GM23338 (cell line): Measurements from ENCODE around the gene CRACDL. TPM values are rescaled to one million over a fixed set of nuclear protein-coding genes. Genes with fewer than 3 reads are reported as not detected.

Source experiments
- ATAC-seq: fragments of 200-7000 bp; cut with Tn5 transposase; 3 replicates; pipeline ENCODE4 v1.9.1; 2020
- DNase-seq: peaks from one replicate; pipeline ENCODE4 v3.0.0-alpha.2; 2015; ENCODE audit warnings: low spot score
- H2AFZ ChIP-seq: fragments of 200-600 bp; sonication (generic); 2 replicates; pipeline ENCODE4 v1.8.0; 2016; ENCODE audit warnings: antibody characterized with exemption, mild to moderate bottlenecking, moderate library complexity
- H3F3A ChIP-seq: fragments of 200-600 bp; sonication (generic); replicated peaks from 2 replicates; pipeline ENCODE4 v1.8.0; 2017; ENCODE audit warnings: antibody characterized with exemption, mixed run types, low read depth
- H3K27ac ChIP-seq: fragments of 200-600 bp; sonication (generic); 2 replicates; pipeline ENCODE4 v1.6.1; 2016; ENCODE audit warnings: low read depth
- H3K27me3 ChIP-seq: fragments of 200-600 bp; sonication (generic); 2 replicates; pipeline ENCODE4 v1.8.0; 2016; ENCODE audit warnings: mild to moderate bottlenecking, mixed run types, moderate library complexity; ENCODE audit not compliant: insufficient read depth
- H3K36me3 ChIP-seq: fragments of 200-600 bp; sonication (generic); 2 replicates; pipeline ENCODE4 v1.8.0; 2016; ENCODE audit warnings: mild to moderate bottlenecking; ENCODE audit not compliant: insufficient read depth
- H3K4me1 ChIP-seq: fragments of 200-600 bp; sonication (generic); 2 replicates; pipeline ENCODE4 v1.8.0; 2016; ENCODE audit warnings: mild to moderate bottlenecking, moderate library complexity; ENCODE audit not compliant: insufficient read depth
- H3K4me2 ChIP-seq: fragments of 200-600 bp; sonication (generic); 2 replicates; pipeline ENCODE4 v1.7.1; 2017; ENCODE audit warnings: mixed run types
- H3K4me3 ChIP-seq: fragments of 200-600 bp; sonication (generic); 2 replicates; pipeline ENCODE4 v1.6.1; 2016; ENCODE audit warnings: mixed run types
- H3K79me2 ChIP-seq: fragments of 200-600 bp; sonication (generic); replicated peaks from 2 replicates; pipeline ENCODE4 v1.8.0; 2017; ENCODE audit warnings: mild to moderate bottlenecking; ENCODE audit not compliant: insufficient read depth
- H3K9me2 ChIP-seq: fragments of 200-600 bp; sonication (generic); 2 replicates; pipeline ENCODE4 v1.8.0; 2017; ENCODE audit not compliant: insufficient read depth
- H4K20me1 ChIP-seq: fragments of 200-600 bp; sonication (generic); replicated peaks from 2 replicates; pipeline ENCODE4 v1.8.0; 2017; ENCODE audit warnings: mild to moderate bottlenecking; ENCODE audit not compliant: insufficient read depth
- H3K27ac Mint-ChIP-seq: 2 replicates; pipeline ENCODE4 v1.8.0; 2020; ENCODE audit warnings: inconsistent platforms, mild to moderate bottlenecking, moderate library complexity, mixed read lengths
- H3K27me3 Mint-ChIP-seq: 3 replicates; pipeline ENCODE4 v1.8.0; 2022; ENCODE audit warnings: low read depth, mild to moderate bottlenecking, moderate library complexity, mixed read lengths, inconsistent platforms; ENCODE audit not compliant: insufficient read depth, poor library complexity
- H3K36me3 Mint-ChIP-seq: 3 replicates; pipeline ENCODE4 v1.8.0; 2021; ENCODE audit warnings: low read depth, mild to moderate bottlenecking, inconsistent platforms, moderate library complexity, mixed read lengths
- H3K4me1 Mint-ChIP-seq: 3 replicates; pipeline ENCODE4 v1.8.0; 2020; ENCODE audit warnings: mild to moderate bottlenecking, inconsistent platforms, mixed read lengths
- H3K4me3 Mint-ChIP-seq: 3 replicates; pipeline ENCODE4 v1.8.0; 2021; ENCODE audit warnings: moderate library complexity, mild to moderate bottlenecking, inconsistent platforms, mixed read lengths
- H3K9me3 Mint-ChIP-seq: 3 replicates; pipeline ENCODE4 v1.8.0; 2020; ENCODE audit warnings: moderate library complexity, mild to moderate bottlenecking, inconsistent platforms, mixed read lengths
- CREB1 ChIP-seq: fragments of 250-450 bp; sonication (Bioruptor Pico); IDR thresholded peaks from 2 replicates; pipeline ENCODE4 v1.5.0; 2020; ENCODE audit warnings: low read depth, mild to moderate bottlenecking, moderate library complexity
- EZH2phosphoT487 ChIP-seq: fragments of 200-600 bp; sonication (generic); IDR thresholded peaks from one replicate; pipeline ENCODE4 v1.8.1; 2018; ENCODE audit warnings: antibody characterized with exemption; ENCODE audit not compliant: unreplicated experiment
- JUNB ChIP-seq: IDR thresholded peaks from one replicate; pipeline ENCODE4 v1.6.1; 2016; ENCODE audit warnings: antibody characterized with exemption; ENCODE audit not compliant: unreplicated experiment
- NANOG ChIP-seq: IDR thresholded peaks from 2 replicates; pipeline ENCODE4 v1.6.1; 2016; ENCODE audit warnings: antibody characterized with exemption, borderline replicate concordance
- POLR2AphosphoS5 ChIP-seq: IDR thresholded peaks from 2 replicates; pipeline ENCODE4 v1.6.1; 2016; ENCODE audit warnings: antibody characterized with exemption, low read depth
- STAT1 ChIP-seq: IDR thresholded peaks from one replicate; pipeline ENCODE4 v1.6.1; 2016; ENCODE audit warnings: antibody characterized with exemption; ENCODE audit not compliant: unreplicated experiment
- ZNF114 ChIP-seq: fragments of 250-450 bp; sonication (Bioruptor Pico); IDR thresholded peaks from 2 replicates; pipeline ENCODE4 v1.5.0; 2020; ENCODE audit warnings: mild to moderate bottlenecking, moderate library complexity
- ZNF331 ChIP-seq: fragments of 250-450 bp; sonication (Bioruptor Pico); IDR thresholded peaks from 2 replicates; pipeline ENCODE4 v1.5.0; 2020; ENCODE audit warnings: low read depth, mild to moderate bottlenecking, moderate library complexity
- polyA plus RNA-seq: library from polyadenylated mRNA; unstranded; fragments of >200 nt; fragmentation: Nextera tagmentation; extraction: Ambion mirVana; gene quantifications from 2 replicates; pipeline ENCODE4 v1.2.1, GENCODE V29; 2016
- total RNA-seq: library from RNA; depleted of rRNA; stranded (reverse); fragments of >200 nt; shearing (Covaris generic); gene quantifications from 2 replicates; pipeline ENCODE4 v1.2.3, GENCODE V29; 2014
- TF ChIP-seq, protein P1 (sequence below): fragments of 250-450 bp; sonication (Bioruptor Pico); IDR thresholded peaks from 2 replicates; pipeline ENCODE4 v1.5.0; 2020; ENCODE audit warnings: mild to moderate bottlenecking, moderate library complexity
- TF ChIP-seq, protein P2 (sequence below), 2 experiments: fragments of 200-600 bp in 1 of 2; sonication (generic) in 1 of 2; conservative IDR thresholded peaks; 2 replicates each; pipeline versions ENCODE4 v1.5.1 to v1.6.1; 2016 to 2017; ENCODE audit warnings: antibody characterized with exemption in 2 of 2, low read depth in 2 of 2, mild to moderate bottlenecking in 2 of 2, moderate library complexity in 1 of 2
- TF ChIP-seq, protein P3 (sequence below): IDR thresholded peaks from 2 replicates; pipeline ENCODE4 v1.6.1; 2016; ENCODE audit warnings: antibody characterized with exemption

CRACDL gene
- total and polyA plus RNA-seq, 2 experiments from 2014 or later = 0.14 to 0.16 TPM

DNA sequence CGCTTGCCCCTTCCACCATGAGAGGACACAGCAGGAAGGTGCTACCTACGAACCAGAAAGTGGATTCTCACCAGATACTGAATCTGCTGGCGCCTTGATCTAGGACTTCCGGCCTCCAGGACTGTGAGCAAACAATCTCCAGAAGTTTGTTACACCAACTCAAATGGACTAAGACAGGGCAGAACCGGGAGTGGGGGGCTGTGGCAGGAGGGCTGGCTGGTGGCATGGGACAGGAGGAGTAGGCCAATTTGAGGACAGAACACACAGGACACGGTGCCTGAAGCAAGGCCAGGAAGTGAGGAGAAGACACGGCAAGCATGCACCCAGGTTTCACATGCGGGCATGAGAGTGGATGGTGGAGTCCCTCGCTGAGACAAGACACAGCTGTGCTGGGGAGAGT is 40.1 kb downstream of the CRACDL start:
- 0 out of 2 replicates have a peak, but pooled peaks cover 2% of the 10 kb centered on the region for H3K9me2 ChIP-seq
- Mint-ChIP-seq H3K36me3 (no peaks in the 10 kb centered on the region), H3K4me1 (peaks cover 5% of the 10 kb centered on the region; the same call in 2 of the 3 replicates), H3K9me3 (peaks cover 3% of the 10 kb centered on the region), H3K4me3 (no peak overlapping the region), H3K27ac (no peak overlapping the region), H3K27me3 (peaks cover 5% of the 10 kb centered on the region)
- H3K36me3 ChIP-seq = no peaks in the 10 kb centered on the region
- TF ChIP-seq, protein P1, sequence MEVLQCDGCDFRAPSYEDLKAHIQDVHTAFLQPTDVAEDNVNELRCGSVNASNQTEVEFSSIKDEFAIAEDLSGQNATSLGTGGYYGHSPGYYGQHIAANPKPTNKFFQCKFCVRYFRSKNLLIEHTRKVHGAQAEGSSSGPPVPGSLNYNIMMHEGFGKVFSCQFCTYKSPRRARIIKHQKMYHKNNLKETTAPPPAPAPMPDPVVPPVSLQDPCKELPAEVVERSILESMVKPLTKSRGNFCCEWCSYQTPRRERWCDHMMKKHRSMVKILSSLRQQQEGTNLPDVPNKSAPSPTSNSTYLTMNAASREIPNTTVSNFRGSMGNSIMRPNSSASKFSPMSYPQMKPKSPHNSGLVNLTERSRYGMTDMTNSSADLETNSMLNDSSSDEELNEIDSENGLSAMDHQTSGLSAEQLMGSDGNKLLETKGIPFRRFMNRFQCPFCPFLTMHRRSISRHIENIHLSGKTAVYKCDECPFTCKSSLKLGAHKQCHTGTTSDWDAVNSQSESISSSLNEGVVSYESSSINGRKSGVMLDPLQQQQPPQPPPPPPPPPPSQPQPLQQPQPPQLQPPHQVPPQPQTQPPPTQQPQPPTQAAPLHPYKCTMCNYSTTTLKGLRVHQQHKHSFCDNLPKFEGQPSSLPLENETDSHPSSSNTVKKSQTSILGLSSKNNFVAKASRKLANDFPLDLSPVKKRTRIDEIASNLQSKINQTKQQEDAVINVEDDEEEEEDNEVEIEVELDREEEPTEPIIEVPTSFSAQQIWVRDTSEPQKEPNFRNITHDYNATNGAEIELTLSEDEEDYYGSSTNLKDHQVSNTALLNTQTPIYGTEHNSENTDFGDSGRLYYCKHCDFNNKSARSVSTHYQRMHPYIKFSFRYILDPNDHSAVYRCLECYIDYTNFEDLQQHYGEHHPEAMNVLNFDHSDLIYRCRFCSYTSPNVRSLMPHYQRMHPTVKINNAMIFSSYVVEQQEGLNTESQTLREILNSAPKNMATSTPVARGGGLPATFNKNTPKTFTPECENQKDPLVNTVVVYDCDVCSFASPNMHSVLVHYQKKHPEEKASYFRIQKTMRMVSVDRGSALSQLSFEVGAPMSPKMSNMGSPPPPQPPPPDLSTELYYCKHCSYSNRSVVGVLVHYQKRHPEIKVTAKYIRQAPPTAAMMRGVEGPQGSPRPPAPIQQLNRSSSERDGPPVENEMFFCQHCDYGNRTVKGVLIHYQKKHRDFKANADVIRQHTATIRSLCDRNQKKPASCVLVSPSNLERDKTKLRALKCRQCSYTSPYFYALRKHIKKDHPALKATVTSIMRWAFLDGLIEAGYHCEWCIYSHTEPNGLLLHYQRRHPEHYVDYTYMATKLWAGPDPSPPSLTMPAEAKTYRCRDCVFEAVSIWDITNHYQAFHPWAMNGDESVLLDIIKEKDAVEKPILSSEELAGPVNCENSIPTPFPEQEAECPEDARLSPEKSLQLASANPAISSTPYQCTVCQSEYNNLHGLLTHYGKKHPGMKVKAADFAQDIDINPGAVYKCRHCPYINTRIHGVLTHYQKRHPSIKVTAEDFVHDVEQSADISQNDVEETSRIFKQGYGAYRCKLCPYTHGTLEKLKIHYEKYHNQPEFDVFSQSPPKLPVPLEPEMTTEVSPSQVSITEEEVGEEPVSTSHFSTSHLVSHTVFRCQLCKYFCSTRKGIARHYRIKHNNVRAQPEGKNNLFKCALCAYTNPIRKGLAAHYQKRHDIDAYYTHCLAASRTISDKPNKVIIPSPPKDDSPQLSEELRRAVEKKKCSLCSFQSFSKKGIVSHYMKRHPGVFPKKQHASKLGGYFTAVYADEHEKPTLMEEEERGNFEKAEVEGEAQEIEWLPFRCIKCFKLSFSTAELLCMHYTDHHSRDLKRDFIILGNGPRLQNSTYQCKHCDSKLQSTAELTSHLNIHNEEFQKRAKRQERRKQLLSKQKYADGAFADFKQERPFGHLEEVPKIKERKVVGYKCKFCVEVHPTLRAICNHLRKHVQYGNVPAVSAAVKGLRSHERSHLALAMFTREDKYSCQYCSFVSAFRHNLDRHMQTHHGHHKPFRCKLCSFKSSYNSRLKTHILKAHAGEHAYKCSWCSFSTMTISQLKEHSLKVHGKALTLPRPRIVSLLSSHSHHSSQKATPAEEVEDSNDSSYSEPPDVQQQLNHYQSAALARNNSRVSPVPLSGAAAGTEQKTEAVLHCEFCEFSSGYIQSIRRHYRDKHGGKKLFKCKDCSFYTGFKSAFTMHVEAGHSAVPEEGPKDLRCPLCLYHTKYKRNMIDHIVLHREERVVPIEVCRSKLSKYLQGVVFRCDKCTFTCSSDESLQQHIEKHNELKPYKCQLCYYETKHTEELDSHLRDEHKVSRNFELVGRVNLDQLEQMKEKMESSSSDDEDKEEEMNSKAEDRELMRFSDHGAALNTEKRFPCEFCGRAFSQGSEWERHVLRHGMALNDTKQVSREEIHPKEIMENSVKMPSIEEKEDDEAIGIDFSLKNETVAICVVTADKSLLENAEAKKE (CRISPR knock-in tag) = no peak
- ATAC-seq (no peak), DNase-seq (no peak)
- no peaks in the 10 kb centered on the region for H3F3A ChIP-seq
- no peak overlapping the region for H3K4me3 ChIP-seq
- H3K79me2 ChIP-seq = no peaks in the 10 kb centered on the region
- H3K27me3 ChIP-seq = no peaks in the 10 kb centered on the region
- H3K4me1 ChIP-seq = no peaks in the 10 kb centered on the region
- no peak overlapping the region for H3K27ac ChIP-seq
- no peak overlapping the region for H2AFZ ChIP-seq
- H4K20me1 ChIP-seq = no peaks in the 10 kb centered on the region
- no peak overlapping the region for H3K4me2 ChIP-seq

DNA sequence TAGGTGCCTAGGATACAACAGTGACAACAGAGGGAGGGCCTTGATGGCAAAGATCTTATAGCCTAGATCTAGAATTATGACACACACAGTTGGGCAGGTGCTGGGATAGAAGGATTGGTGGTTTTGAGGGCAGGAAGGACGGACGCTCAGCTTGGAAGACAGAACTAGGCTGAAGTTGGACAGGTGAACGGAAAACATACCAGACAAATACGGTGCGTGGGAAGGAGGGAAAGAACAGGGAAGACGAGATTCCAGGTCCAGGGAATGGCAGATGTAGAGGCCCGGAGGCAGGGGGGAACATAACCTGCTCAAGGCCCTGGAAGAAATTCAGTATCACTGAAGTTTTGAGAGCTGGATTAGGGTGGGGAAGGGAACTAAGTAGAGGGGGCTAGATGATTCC is 40.8 kb downstream of the CRACDL start:
- Histone ChIP-seq H3K79me2 (no peaks in the 10 kb centered on the region), H3K27me3 (no peaks in the 10 kb centered on the region), H3K36me3 (no peaks in the 10 kb centered on the region), H2AFZ (no peak overlapping the region), H3K9me2 (no peaks in the 10 kb centered on the region), H3K27ac (no peak overlapping the region), H3K4me3 (no peak overlapping the region), H3K4me2 (no peak overlapping the region), H3F3A (no peaks in the 10 kb centered on the region), H3K4me1 (no peaks in the 10 kb centered on the region), H4K20me1 (no peaks in the 10 kb centered on the region)
- Mint-ChIP-seq H3K9me3 (peaks cover 5% of the 10 kb centered on the region), H3K27me3 (peaks cover 5% of the 10 kb centered on the region), H3K4me3 (no peak overlapping the region), H3K36me3 (no peaks in the 10 kb centered on the region), H3K4me1 (peaks cover 5% of the 10 kb centered on the region; the same call in 2 of the 3 replicates), H3K27ac (no peak overlapping the region)
- TF ChIP-seq NANOG (no peak), JUNB (no peak), ZNF331 (CRISPR knock-in tag) (no peak), STAT1 (no peak), EZH2phosphoT487 (no peak), ZNF114 (CRISPR knock-in tag) (no peak), CREB1 (CRISPR knock-in tag) (no peak), POLR2AphosphoS5 (no peak)
- TF ChIP-seq, protein P2, sequence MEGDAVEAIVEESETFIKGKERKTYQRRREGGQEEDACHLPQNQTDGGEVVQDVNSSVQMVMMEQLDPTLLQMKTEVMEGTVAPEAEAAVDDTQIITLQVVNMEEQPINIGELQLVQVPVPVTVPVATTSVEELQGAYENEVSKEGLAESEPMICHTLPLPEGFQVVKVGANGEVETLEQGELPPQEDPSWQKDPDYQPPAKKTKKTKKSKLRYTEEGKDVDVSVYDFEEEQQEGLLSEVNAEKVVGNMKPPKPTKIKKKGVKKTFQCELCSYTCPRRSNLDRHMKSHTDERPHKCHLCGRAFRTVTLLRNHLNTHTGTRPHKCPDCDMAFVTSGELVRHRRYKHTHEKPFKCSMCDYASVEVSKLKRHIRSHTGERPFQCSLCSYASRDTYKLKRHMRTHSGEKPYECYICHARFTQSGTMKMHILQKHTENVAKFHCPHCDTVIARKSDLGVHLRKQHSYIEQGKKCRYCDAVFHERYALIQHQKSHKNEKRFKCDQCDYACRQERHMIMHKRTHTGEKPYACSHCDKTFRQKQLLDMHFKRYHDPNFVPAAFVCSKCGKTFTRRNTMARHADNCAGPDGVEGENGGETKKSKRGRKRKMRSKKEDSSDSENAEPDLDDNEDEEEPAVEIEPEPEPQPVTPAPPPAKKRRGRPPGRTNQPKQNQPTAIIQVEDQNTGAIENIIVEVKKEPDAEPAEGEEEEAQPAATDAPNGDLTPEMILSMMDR (conservative IDR thresholded peaks at IDR 0.05; ENCODE audit: low read depth in 2 of 2) = no peak
- TF ChIP-seq, protein P3, sequence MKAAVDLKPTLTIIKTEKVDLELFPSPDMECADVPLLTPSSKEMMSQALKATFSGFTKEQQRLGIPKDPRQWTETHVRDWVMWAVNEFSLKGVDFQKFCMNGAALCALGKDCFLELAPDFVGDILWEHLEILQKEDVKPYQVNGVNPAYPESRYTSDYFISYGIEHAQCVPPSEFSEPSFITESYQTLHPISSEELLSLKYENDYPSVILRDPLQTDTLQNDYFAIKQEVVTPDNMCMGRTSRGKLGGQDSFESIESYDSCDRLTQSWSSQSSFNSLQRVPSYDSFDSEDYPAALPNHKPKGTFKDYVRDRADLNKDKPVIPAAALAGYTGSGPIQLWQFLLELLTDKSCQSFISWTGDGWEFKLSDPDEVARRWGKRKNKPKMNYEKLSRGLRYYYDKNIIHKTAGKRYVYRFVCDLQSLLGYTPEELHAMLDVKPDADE = no peak
- ATAC-seq (no peak), DNase-seq (no peak)
